HEK293T (cell line): ENCODE data around the gene THYN1.
"Not testable (repeated sequence)": the region's sequence is repeated elsewhere in the genome, so short reads cannot be mapped to it uniquely, and the experiment has no call there.

Experiments
- CTCF ChIA-PET: fragments of 350-600 bp; formaldehyde crosslinking; extraction: SDS; loops from one replicate; lab custom pipeline; 2021; ENCODE audit warnings: antibody characterized with exemption, inconsistent platforms; lab: Yijun Ruan, JAX
- POLR2A ChIA-PET: fragments of 350-600 bp; formaldehyde crosslinking; extraction: SDS; loops from one replicate; lab custom pipeline; 2020; ENCODE audit warnings: antibody characterized with exemption, inconsistent platforms; lab: Yijun Ruan, JAX
- DNase-seq: peaks from one replicate; pipeline ENCODE4 v3.0.0; 2012; ENCODE audit warnings: mixed read lengths; ENCODE audit errors: extremely low spot score
- ARNT ChIP-seq: fragments of 450-650 bp; IDR thresholded peaks from 2 replicates; pipeline ENCODE4 v1.6.1; 2017; ENCODE audit warnings: mild to moderate bottlenecking
- BHLHE40 ChIP-seq: fragments of 450-650 bp; IDR thresholded peaks from 2 replicates; pipeline ENCODE4 v1.6.1; 2016; ENCODE audit warnings: mild to moderate bottlenecking, moderate library complexity, borderline replicate concordance
- CTBP1 ChIP-seq: fragments of 450-650 bp; IDR thresholded peaks from 2 replicates; pipeline ENCODE4 v1.6.1; 2016; ENCODE audit warnings: borderline replicate concordance
- ELF4 ChIP-seq: fragments of 450-650 bp; IDR thresholded peaks from 2 replicates; pipeline ENCODE4 v1.6.1; 2017; ENCODE audit warnings: antibody characterized with exemption
- FOXA1 ChIP-seq: fragments of 450-650 bp; IDR thresholded peaks from 2 replicates; pipeline ENCODE4 v1.6.1; 2016; ENCODE audit warnings: mild to moderate bottlenecking
- FOXK2 ChIP-seq: fragments of 450-650 bp; IDR thresholded peaks from 2 replicates; pipeline ENCODE4 v1.6.1; 2016; ENCODE audit warnings: mild to moderate bottlenecking
- FOXM1 ChIP-seq: fragments of 450-650 bp; IDR thresholded peaks from 2 replicates; pipeline ENCODE4 v1.6.1; 2017; ENCODE audit warnings: mild to moderate bottlenecking, borderline replicate concordance
- HDGF ChIP-seq: fragments of 450-650 bp; IDR thresholded peaks from 2 replicates; pipeline ENCODE4 v1.6.1; 2017; ENCODE audit warnings: antibody characterized with exemption, borderline replicate concordance
- L3MBTL2 ChIP-seq: fragments of 450-650 bp; conservative IDR thresholded peaks from 2 replicates; pipeline ENCODE4 v1.6.1; 2016; ENCODE audit warnings: mild to moderate bottlenecking
- LEF1 ChIP-seq: fragments of 450-650 bp; IDR thresholded peaks from 2 replicates; pipeline ENCODE4 v1.6.1; 2017; ENCODE audit warnings: mild to moderate bottlenecking, borderline replicate concordance
- NFRKB ChIP-seq: fragments of 450-650 bp; IDR thresholded peaks from 2 replicates; pipeline ENCODE4 v1.6.1; 2016; ENCODE audit warnings: mild to moderate bottlenecking, moderate library complexity
- SP1 ChIP-seq: fragments of 450-650 bp; IDR thresholded peaks from 2 replicates; pipeline ENCODE4 v1.6.1; 2017
- SUZ12 ChIP-seq: fragments of 450-650 bp; IDR thresholded peaks from 2 replicates; pipeline ENCODE4 v1.6.1; 2016; ENCODE audit warnings: mild to moderate bottlenecking
- TARDBP ChIP-seq: fragments of 450-650 bp; IDR thresholded peaks from 2 replicates; pipeline ENCODE4 v1.6.1; 2016
- ZNF384 ChIP-seq: fragments of 450-650 bp; IDR thresholded peaks from 2 replicates; pipeline ENCODE4 v1.6.1; 2016
- TF ChIP-seq, protein P1 (sequence below): fragments of 450-650 bp; IDR thresholded peaks from 2 replicates; pipeline ENCODE4 v1.6.1; 2016

The THYN1 gene

DNA sequence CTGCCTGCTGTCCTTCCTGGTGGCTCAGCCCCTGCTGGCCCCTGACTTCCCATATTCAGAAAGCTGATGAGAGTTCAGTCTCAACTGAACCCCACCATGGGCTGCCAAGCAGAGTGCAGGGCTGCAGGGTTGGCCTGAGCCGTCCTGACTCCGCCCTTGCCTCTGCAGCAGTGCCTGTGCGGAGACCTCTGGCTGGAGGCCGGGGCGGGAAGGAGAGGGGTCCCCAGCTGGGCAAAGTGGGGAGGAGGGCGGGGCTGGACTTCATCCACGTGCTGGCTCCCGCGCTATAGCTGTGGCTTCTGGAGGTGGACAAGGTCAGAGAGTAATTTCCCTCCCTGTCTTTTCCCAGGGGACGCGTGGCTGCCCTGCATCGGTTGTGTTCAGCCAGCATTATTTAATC lies 36.6 kb upstream of the THYN1 start:
- POLR2A ChIA-PET: no interaction called here
- CTCF ChIA-PET: no interaction called here
- DNase-seq: no peak
- TF ChIP-seq SP1 (no peak), FOXA1 (no peak), ARNT (no peak), CTBP1 (no peak), HDGF (no peak), LEF1 (no peak), BHLHE40 (no peak), SUZ12 (no peak), FOXK2 (no peak), L3MBTL2 (no peak), ELF4 (no peak), NFRKB (no peak), ZNF384 (no peak), TARDBP (no peak)
- TF ChIP-seq, protein P1, sequence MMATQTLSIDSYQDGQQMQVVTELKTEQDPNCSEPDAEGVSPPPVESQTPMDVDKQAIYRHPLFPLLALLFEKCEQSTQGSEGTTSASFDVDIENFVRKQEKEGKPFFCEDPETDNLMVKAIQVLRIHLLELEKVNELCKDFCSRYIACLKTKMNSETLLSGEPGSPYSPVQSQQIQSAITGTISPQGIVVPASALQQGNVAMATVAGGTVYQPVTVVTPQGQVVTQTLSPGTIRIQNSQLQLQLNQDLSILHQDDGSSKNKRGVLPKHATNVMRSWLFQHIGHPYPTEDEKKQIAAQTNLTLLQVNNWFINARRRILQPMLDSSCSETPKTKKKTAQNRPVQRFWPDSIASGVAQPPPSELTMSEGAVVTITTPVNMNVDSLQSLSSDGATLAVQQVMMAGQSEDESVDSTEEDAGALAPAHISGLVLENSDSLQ: no peak

DNA sequence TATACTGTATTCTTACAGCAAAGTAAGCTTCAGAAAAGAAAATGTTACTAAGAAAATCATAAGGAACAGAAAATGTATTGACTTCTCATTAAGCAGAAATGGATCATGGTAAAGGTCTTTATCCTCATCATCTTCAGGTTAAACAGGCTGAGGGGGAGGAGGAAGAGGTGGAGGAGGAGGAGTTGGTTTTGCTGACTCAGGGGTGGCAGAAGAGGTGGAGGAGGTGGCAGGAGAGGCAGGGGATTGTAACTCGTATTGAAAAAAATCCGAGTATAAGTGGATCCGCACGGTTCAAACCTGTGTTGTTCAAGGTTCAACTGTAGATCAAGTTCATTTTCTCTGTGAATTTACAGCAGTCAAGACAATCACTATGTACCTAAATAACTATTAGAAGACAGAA lies 36.0 kb upstream of the THYN1 start:
- TF ChIP-seq HDGF (no peak), NFRKB (no peak), TARDBP (no peak), SUZ12 (no peak)
- POLR2A ChIA-PET: no interaction called here
- CTCF ChIA-PET: no interaction called here
- no peak for DNase-seq

DNA sequence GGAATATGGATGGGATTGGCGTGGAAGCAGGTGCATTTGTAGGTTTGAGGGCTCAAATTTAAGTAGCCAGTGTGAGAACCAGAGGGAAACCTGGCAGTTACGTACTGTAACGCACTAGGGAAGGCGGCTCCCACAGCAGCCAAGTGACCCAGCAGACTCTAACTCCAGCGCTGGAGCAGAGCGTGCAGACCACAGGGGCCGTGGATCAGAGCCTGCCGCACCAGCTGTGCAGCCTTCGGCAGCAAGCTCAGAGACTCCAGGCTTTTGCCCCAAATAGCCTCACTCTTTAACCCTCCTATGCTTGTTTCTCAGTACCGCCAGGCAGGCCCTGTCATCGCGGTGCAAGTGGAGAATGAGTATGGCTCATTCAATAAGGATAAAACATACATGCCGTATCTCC lies 35.3 kb upstream of the THYN1 start:
- DNase-seq: no peak
- TF ChIP-seq NFRKB: no peak
- no peak for TF ChIP-seq LEF1
- no peak for TF ChIP-seq FOXM1
- TF ChIP-seq SUZ12: no peak
- no peak for TF ChIP-seq BHLHE40
- TF ChIP-seq CTBP1: no peak
- TF ChIP-seq ZNF384: no peak
- TF ChIP-seq HDGF: no peak
- no peak for TF ChIP-seq SP1
- TF ChIP-seq L3MBTL2: no peak
- no peak for TF ChIP-seq FOXK2
- no peak for TF ChIP-seq ARNT
- ChIA-PET POLR2A (no interaction called here), CTCF (no interaction called here)

DNA sequence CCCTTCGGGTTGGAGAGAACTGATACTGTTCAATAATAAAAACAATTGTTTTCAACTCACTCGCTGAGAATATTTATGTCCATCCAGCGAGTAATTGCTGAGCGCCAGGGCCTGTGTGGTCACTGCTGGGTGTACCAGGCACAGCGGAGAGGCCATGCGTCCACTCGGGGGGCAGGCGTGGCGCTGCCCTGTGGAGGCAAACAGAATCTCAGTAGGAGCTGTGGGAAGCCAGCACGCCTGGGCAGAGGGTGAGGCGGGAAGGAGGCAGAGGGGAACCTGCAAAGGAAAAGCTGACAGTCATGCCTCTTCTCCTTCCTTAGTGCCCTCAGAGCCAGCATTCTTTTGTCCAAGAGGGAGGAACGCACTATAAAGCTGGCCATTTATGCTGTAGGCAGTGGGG lies 34.4 kb upstream of the THYN1 start:
- no peak for DNase-seq
- CTCF ChIA-PET: no interaction called here
- TF ChIP-seq L3MBTL2: no peak
- TF ChIP-seq HDGF: no peak
- no peak for TF ChIP-seq LEF1
- TF ChIP-seq FOXK2: no peak
- no peak for TF ChIP-seq NFRKB
- no peak for TF ChIP-seq ARNT
- TF ChIP-seq CTBP1: no peak
- TF ChIP-seq SUZ12: no peak
- TF ChIP-seq SP1: no peak
- TF ChIP-seq FOXM1: no peak
- no peak for TF ChIP-seq ELF4
- TF ChIP-seq, protein P1: no peak
- TF ChIP-seq FOXA1: no peak
- no peak for TF ChIP-seq TARDBP
- TF ChIP-seq BHLHE40: no peak
- no peak for TF ChIP-seq ZNF384
- POLR2A ChIA-PET: no interaction called here

DNA sequence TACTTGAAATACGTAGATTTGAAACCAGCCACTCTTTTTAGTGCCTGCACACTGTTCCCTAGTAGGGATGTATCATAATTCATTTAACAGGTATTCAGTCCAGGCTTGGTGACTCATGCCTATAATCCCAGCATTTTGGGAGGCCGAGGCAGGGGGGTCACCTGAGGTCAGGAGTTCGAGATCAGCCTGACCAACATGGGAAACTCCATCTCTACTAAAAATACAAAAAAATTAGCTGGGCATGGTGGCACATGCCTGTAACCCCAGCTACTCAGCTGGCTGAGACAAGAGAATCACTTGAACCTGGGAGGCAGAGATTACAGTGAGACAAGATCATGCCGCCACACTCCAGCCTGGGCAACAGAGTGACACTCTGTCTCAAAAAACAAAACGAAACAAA lies 31.2 kb upstream of the THYN1 start:
- CTCF ChIA-PET, DNase-seq, POLR2A ChIA-PET: not testable (repeated sequence)

DNA sequence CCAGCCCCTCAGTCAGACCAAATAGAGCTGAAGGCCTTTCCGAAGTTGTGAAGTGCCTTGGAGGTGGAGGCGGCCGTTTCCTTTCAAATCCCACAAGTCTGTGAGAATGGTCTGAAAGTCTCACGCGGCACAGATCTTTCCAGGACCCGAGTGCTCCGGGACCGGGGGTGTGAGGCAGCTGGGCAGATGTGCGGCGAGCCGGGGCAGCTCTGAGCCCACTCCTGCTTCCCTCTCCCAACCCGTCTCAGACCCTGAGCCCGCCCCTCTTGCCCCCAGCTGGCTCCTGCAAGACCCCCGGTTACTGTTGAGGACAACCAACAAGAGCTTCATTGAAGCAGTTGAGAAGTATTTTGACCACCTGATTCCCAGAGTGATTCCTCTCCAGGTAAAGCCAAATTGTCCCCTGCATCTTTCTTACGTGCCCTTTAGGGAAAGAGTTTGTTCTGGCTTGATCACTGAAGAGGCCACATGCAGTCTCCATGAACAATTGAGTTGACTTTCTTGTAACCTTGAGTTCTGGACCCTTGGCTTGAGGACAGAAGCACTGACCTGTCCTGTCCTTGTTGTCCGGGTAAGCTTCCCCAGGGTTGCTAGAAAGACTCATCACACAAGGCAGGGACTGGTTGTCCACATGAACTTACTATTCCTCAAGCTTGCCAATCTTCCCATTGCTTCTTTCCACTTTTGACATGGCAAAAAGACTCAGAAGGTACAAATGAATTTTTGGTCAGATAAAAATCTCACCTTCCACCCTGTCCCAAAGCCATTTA lies 30.5 kb upstream of the THYN1 start:
- CTCF ChIA-PET: no interaction called here
- DNase-seq: no peak
- POLR2A ChIA-PET: no interaction called here
- no peak for TF ChIP-seq SP1
- TF ChIP-seq ARNT: no peak

DNA sequence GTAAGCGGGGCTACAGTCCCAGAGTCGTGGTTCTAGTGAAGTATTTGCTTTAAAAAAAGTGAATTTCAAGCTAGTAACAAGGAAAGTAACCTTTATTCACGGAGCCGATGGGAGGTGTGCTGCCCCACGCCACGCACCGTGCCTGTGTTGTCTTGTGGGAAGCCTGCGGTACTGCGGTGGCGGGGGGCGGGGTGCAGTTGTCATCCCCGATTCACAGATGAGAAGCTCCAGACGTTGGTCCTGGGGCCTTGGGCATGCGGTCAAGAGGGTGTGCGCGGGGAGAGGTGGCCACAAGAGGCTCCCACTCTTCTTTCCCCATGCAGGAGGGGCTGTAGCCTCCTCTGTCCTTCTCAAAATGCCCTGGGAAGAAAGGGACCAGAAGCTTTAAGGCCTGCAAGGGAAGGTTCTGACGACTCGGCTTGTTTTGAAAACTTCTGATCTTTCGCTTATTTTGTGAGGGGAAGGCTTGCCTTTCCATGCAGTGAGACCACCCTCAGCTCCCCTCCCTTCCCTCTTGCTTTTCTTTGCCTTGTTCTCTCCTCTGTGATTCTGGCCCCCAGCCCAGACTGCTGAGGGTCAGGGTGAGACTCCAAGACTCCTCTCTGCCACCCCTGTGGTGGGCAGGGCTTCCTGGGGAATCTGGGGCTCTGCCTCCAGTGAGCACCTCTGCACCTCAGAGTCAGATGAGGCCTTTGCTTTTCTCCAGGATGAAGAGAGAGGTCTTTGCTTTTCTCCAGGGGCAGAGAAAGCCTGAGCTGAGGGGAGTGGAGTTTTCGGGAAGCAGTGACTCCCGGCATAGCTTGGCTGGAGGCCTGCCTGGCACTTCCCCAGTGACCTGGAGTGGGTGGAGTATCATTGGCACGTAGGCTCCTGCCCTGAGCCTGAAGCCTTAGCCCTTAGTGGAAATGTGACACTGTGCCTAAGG lies 29.2 kb upstream of the THYN1 start:
- no peak for DNase-seq
- CTCF ChIA-PET: no interaction called here
- POLR2A ChIA-PET: no interaction called here
- TF ChIP-seq FOXK2: no peak
- no peak for TF ChIP-seq ZNF384
- no peak for TF ChIP-seq FOXM1
- no peak for TF ChIP-seq SP1
- TF ChIP-seq, protein P1: no peak
- no peak for TF ChIP-seq ARNT
- no peak for TF ChIP-seq BHLHE40
- TF ChIP-seq ELF4: no peak
- TF ChIP-seq HDGF: no peak
- TF ChIP-seq SUZ12: no peak
- no peak for TF ChIP-seq L3MBTL2
- TF ChIP-seq NFRKB: no peak
- TF ChIP-seq CTBP1: no peak
- TF ChIP-seq FOXA1: no peak
- no peak for TF ChIP-seq TARDBP
- TF ChIP-seq LEF1: no peak

DNA sequence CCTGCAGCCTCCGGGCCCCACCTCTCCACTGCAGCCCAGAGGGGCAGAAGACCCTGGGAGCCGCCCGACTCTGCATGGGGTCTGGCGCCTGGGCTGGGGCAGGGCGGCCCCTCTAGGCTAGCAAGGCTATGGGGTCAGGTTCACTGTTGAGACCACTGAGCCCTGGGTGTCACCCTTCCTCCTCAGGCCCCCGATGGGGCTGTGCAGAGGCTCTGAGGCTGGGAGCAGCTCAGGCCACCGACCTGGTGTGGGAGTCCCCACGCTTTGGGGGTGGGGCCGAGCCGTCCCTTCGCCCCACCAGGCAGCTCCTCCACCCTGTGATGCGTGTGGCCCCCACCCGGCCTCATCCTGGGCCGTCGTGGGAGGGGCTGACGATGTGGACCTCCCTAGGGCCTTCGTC lies 28.5 kb upstream of the THYN1 start:
- CTCF ChIA-PET, POLR2A ChIA-PET, DNase-seq: not testable (repeated sequence)
